Pancreas (tissue), 10 donors: ENCODE results near the gene IL17RD. TPM values are rescaled to one million over a fixed set of nuclear protein-coding genes. Genes with fewer than 3 reads are reported as not detected.

Experiments
- ATAC-seq, 4 donors: fragments of 200-7000 bp; cut with Tn5 transposase; one replicate each; pipeline versions ENCODE4 v1.8.0 to v1.9.1; 2020; ENCODE audit warnings: mild to moderate bottlenecking in 4 of 4, moderate library complexity in 4 of 4
- DNase-seq, 6 donors: peaks; one replicate each; pipeline ENCODE4 v3.0.0-alpha.2; 2020
- FAIRE-seq: peaks from 2 replicates; lab custom pipeline; 2012; peaks lifted over from hg19 to GRCh38; lab: Jason Lieb, UNC
- H3K27ac ChIP-seq, 4 donors: fragments of 200-600 bp; sonication (generic); 1 replicate in 3 of 4; 2 replicates in 1 of 4; pipeline versions ENCODE4 v1.5.0 to v1.8.0; 2020
- H3K27me3 ChIP-seq, 4 donors: fragments of 200-600 bp; one replicate each; pipeline ENCODE4 v1.8.0; 2021
- H3K36me3 ChIP-seq, 3 donors: fragments of 200-600 bp; sonication (generic) in 1 of 3; one replicate each; pipeline versions ENCODE4 v1.5.0 to v1.8.0; 2020 to 2021
- H3K4me1 ChIP-seq, 3 donors: fragments of 200-600 bp; one replicate each; pipeline ENCODE4 v1.8.0; 2021
- H3K4me3 ChIP-seq, 4 donors: fragments of 200-600 bp; sonication (generic) in 2 of 4; one replicate each; pipeline versions ENCODE4 v1.5.0 to v1.8.0; 2020 to 2021
- H3K9me3 ChIP-seq, 4 donors: fragments of 200-600 bp; one replicate each; pipeline ENCODE4 v1.8.0; 2021
- WGBS, 2 donors: extraction: QIAGEN DNeasy Blood & Tissue Kit; methylation state at CpG; one replicate each; pipeline ENCODE4 v1.1.7; 2013; 5-methylcytosine and 5-hydroxymethylcytosine counted together
- intact Hi-C, 3 donors: fragments of 100-400 bp; cut with DNase I; formaldehyde crosslinking; loops; one replicate each; pipeline versions ENCODE4 v1.11.1 to v1.14.2; 2022
- polyA plus RNA-seq, 2 donors: library from polyadenylated mRNA; stranded (reverse); fragments of 200-250 nt; gene quantifications; one replicate each; pipeline ENCODE4 v1.2.3, GENCODE V29; 2013
- total RNA-seq, 6 donors: library from RNA; stranded (reverse); fragmentation: NEBNext Ultra II Directional in 4 of 6; extraction: Animal tissue kit (Norgen Biotek cat#: 25700) in 4 of 6; gene quantifications; one replicate each; pipeline versions ENCODE4 v1.2.1 to v1.2.4, GENCODE V29; 2021 to 2023
- TF ChIP-seq, protein P1 (sequence below), 4 donors: fragments of 200-600 bp; sonication (generic) in 3 of 4; IDR thresholded peaks; one replicate each; pipeline versions ENCODE4 v1.5.0 to v1.8.0; 2021; ENCODE audit warnings: antibody characterized with exemption in 4 of 4
- donor health status: healthy with polysubstance abuse.
- donor health status: DM: no; HTN: no; CAD: no; lungs with moderate emphysema.
- donor health status: DM: no; HTN: no; CAD: no.
- donor health status: control.
- donor health status: control.
- donor health status: Bipolar disorder and iron deficiency.
- donor health status: DM: yes; HTN: yes; CAD: no.
- donor health status: DM: no; HTN: no; CAD: no.
- donor health status: DM: no; HTN: no; CAD: no.
- donor health status: DM: yes; HTN: yes; CAD: no.

Gene IL17RD
- total and polyA plus RNA-seq, 8 donors = 0.42 to 3.9 (median 1.9) TPM

- DNase-seq (no peak), ATAC-seq (no peak), FAIRE-seq (no peak)
- no peaks in the 10 kb centered on the region for H3K4me1 ChIP-seq
- no peaks in the 10 kb centered on the region for H3K9me3 ChIP-seq
- no peak overlapping the region for H3K27ac ChIP-seq
- H3K27me3 ChIP-seq = no peaks in the 10 kb centered on the region
- H3K36me3 ChIP-seq = no peaks in the 10 kb centered on the region
- TF ChIP-seq, protein P1, sequence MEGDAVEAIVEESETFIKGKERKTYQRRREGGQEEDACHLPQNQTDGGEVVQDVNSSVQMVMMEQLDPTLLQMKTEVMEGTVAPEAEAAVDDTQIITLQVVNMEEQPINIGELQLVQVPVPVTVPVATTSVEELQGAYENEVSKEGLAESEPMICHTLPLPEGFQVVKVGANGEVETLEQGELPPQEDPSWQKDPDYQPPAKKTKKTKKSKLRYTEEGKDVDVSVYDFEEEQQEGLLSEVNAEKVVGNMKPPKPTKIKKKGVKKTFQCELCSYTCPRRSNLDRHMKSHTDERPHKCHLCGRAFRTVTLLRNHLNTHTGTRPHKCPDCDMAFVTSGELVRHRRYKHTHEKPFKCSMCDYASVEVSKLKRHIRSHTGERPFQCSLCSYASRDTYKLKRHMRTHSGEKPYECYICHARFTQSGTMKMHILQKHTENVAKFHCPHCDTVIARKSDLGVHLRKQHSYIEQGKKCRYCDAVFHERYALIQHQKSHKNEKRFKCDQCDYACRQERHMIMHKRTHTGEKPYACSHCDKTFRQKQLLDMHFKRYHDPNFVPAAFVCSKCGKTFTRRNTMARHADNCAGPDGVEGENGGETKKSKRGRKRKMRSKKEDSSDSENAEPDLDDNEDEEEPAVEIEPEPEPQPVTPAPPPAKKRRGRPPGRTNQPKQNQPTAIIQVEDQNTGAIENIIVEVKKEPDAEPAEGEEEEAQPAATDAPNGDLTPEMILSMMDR (IDR thresholded peaks at IDR 0.05) = no peak
- 76 to 82% methylated on average over 14 of the region's 14 CpGs for WGBS, 2 donors
- no peak overlapping the region for H3K4me3 ChIP-seq
- intact Hi-C loops = no loop called here
Observed at GRCh38 chr3:57128826-57129667, 36.1 kb downstream of the IL17RD start.

GRCh38 chr3:57127891-57128518 is 37.1 kb downstream of the IL17RD start:
- Histone ChIP-seq H3K27ac (no peak overlapping the region), H3K4me1 (no peaks in the 10 kb centered on the region), H3K9me3 (no peaks in the 10 kb centered on the region), H3K27me3 (no peaks in the 10 kb centered on the region), H3K4me3 (no peak overlapping the region), H3K36me3 (no peaks in the 10 kb centered on the region)
- intact Hi-C loops = no loop called here
- WGBS, 2 donors = 75 to 76% methylated on average over 11 of the region's 11 CpGs
- no peak for FAIRE-seq
- peak in 1 of 4 donors; percentile 19 for ATAC-seq
- TF ChIP-seq, protein P1 (IDR thresholded peaks at IDR 0.05) = no peak
- no peak for DNase-seq

GRCh38 chr3:57126244-57126643 is 38.9 kb downstream of the IL17RD start:
- no peak for FAIRE-seq
- intact Hi-C loops = no loop called here
- TF ChIP-seq, protein P1 (IDR thresholded peaks at IDR 0.05) = no peak
- no peaks in the 10 kb centered on the region for H3K27me3 ChIP-seq
- no peak overlapping the region for H3K4me3 ChIP-seq
- DNase-seq = no peak
- no peak overlapping the region for H3K27ac ChIP-seq
- no peaks in the 10 kb centered on the region for H3K36me3 ChIP-seq
- no peaks in the 10 kb centered on the region for H3K9me3 ChIP-seq
- no peaks in the 10 kb centered on the region for H3K4me1 ChIP-seq
- WGBS, 2 donors = 94 to 96% methylated on average over 4 of the region's 4 CpGs
- ATAC-seq = no peak

- intact Hi-C loops = no loop called here
- TF ChIP-seq, protein P1 (IDR thresholded peaks at IDR 0.05) = no peak
- H3K4me3 ChIP-seq = no peak overlapping the region
- ATAC-seq = peak in 1 of 4 donors; percentile 56
- 60 to 64% methylated on average over 10 of the region's 10 CpGs for WGBS, 2 donors
- H3K27ac ChIP-seq = no peak overlapping the region
- FAIRE-seq = no peak
- H3K27me3 ChIP-seq = no peaks in the 10 kb centered on the region
- DNase-seq = no peak
- no peaks in the 10 kb centered on the region for H3K9me3 ChIP-seq
- no peaks in the 10 kb centered on the region for H3K4me1 ChIP-seq
- no peaks in the 10 kb centered on the region for H3K36me3 ChIP-seq
Observed at GRCh38 chr3:57120451-57121174, 44.5 kb downstream of the IL17RD start.
